HepG2 (cell line): Measurements from ENCODE around the gene ARID1A. TPM values are rescaled to one million over a fixed set of nuclear protein-coding genes. Genes with fewer than 3 reads are reported as not detected.

Experiments used
- AHR ChIP-seq: IDR thresholded peaks from 2 replicates; pipeline ENCODE4 v1.6.1; 2018; ENCODE audit warnings: missing genetic modification reagents, missing compliant biosample characterization
- FOXJ3 ChIP-seq: sonication (generic); formaldehyde crosslinking; IDR thresholded peaks from 2 replicates; pipeline ENCODE4 v1.4.0; 2020; ENCODE audit warnings: missing genetic modification reagents, mild to moderate bottlenecking, borderline replicate concordance
- KDM1A ChIP-seq: IDR thresholded peaks from 2 replicates; pipeline ENCODE4 v1.6.1; 2016; ENCODE audit warnings: missing compliant biosample characterization
- KMT2B ChIP-seq: IDR thresholded peaks from 2 replicates; pipeline ENCODE4 v1.6.1; 2016; ENCODE audit warnings: missing genetic modification reagents, missing compliant biosample characterization
- MIER2 ChIP-seq: IDR thresholded peaks from 2 replicates; pipeline ENCODE4 v1.6.1; 2016; ENCODE audit warnings: missing biosample characterization, missing genetic modification reagents
- MTERF4 ChIP-seq: sonication (generic); formaldehyde crosslinking; IDR thresholded peaks from 2 replicates; pipeline ENCODE4 v1.8.0; 2023; ENCODE audit warnings: mild to moderate bottlenecking, missing genetic modification reagents
- NBN ChIP-seq: fragments of 450-650 bp; conservative IDR thresholded peaks from 2 replicates; pipeline ENCODE4 v1.6.1; 2017
- NPAS2 ChIP-seq: sonication (generic); formaldehyde crosslinking; IDR thresholded peaks from 2 replicates; pipeline ENCODE4 v1.8.0; 2022; ENCODE audit warnings: mild to moderate bottlenecking, missing genetic modification reagents, borderline replicate concordance
- NR2F6 ChIP-seq, 2 experiments: IDR thresholded peaks; 2 replicates each; pipeline ENCODE4 v1.6.1; 2016; ENCODE audit warnings: antibody characterized with exemption in 1 of 2, mild to moderate bottlenecking in 1 of 2
- POGZ ChIP-seq: sonication (generic); formaldehyde crosslinking; IDR thresholded peaks from 2 replicates; pipeline ENCODE4 v1.4.0; 2020; ENCODE audit warnings: mild to moderate bottlenecking, missing genetic modification reagents
- SALL2 ChIP-seq: sonication (generic); formaldehyde crosslinking; IDR thresholded peaks from 2 replicates; pipeline ENCODE4 v1.8.1; 2023; ENCODE audit warnings: mild to moderate bottlenecking, missing genetic modification reagents, inconsistent platforms
- SMYD3 ChIP-seq: sonication (generic); formaldehyde crosslinking; IDR thresholded peaks from 2 replicates; pipeline ENCODE4 v1.8.1; 2023; ENCODE audit warnings: mild to moderate bottlenecking, missing genetic modification reagents
- SNAPC2 ChIP-seq: sonication (generic); formaldehyde crosslinking; IDR thresholded peaks from 2 replicates; pipeline ENCODE4 v1.8.1; 2022; ENCODE audit warnings: mild to moderate bottlenecking, missing genetic modification reagents
- TBX2 ChIP-seq: sonication (generic); formaldehyde crosslinking; IDR thresholded peaks from 2 replicates; pipeline ENCODE4 v1.5.0; 2020; ENCODE audit warnings: missing genetic modification reagents, mild to moderate bottlenecking, borderline replicate concordance
- TRIM24 ChIP-seq: sonication (generic); formaldehyde crosslinking; IDR thresholded peaks from 2 replicates; pipeline ENCODE4 v1.8.0; 2022; ENCODE audit warnings: mild to moderate bottlenecking, missing genetic modification reagents
- ZBTB49 ChIP-seq: sonication (generic); formaldehyde crosslinking; IDR thresholded peaks from 2 replicates; pipeline ENCODE4 v1.4.0; 2020; ENCODE audit warnings: missing genetic modification reagents, borderline replicate concordance
- ZC3H13 ChIP-seq: sonication (generic); formaldehyde crosslinking; IDR thresholded peaks from 2 replicates; pipeline ENCODE4 v1.8.1; 2023; ENCODE audit warnings: mild to moderate bottlenecking, missing genetic modification reagents, moderate library complexity
- ZFP62 ChIP-seq: sonication (generic); formaldehyde crosslinking; IDR thresholded peaks from 2 replicates; pipeline ENCODE4 v1.4.0; 2020; ENCODE audit warnings: missing genetic modification reagents
- ZNF121 ChIP-seq: sonication (generic); formaldehyde crosslinking; IDR thresholded peaks from 2 replicates; pipeline ENCODE4 v1.5.0; 2020; ENCODE audit warnings: mild to moderate bottlenecking, missing genetic modification reagents
- ZNF616 ChIP-seq: sonication (generic); formaldehyde crosslinking; IDR thresholded peaks from 2 replicates; pipeline ENCODE4 v1.5.0; 2020; ENCODE audit warnings: low read depth, mild to moderate bottlenecking, missing genetic modification reagents
- ZNF772 ChIP-seq: sonication (generic); formaldehyde crosslinking; IDR thresholded peaks from 2 replicates; pipeline ENCODE4 v1.5.0; 2020; ENCODE audit warnings: mild to moderate bottlenecking, missing genetic modification reagents
- ZSCAN30 ChIP-seq: sonication (generic); formaldehyde crosslinking; IDR thresholded peaks from 2 replicates; pipeline ENCODE4 v1.5.0; 2020; ENCODE audit warnings: mild to moderate bottlenecking, missing genetic modification reagents
- polyA plus RNA-seq, 8 experiments: library from polyadenylated mRNA; depleted of rRNA in 3 of 8; stranded (reverse) in 7 of 8; unstranded in 1 of 8; fragments of >200 nt; fragmentation: Illumina TruSeq in 4 of 8; extraction: Trizol in 4 of 8; gene quantifications; 2 replicates each; pipeline versions ENCODE4 v1.2.1 to v1.2.3, GENCODE V29; 2011 to 2016; ENCODE audit warnings: low read depth in 4 of 8, missing spikeins in 1 of 8, mixed read lengths in 1 of 8; ENCODE audit not compliant: insufficient read depth in 1 of 8
- total RNA-seq, 5 experiments: library from RNA; depleted of rRNA; stranded (reverse); fragments of >200 nt; fragmentation: Illumina TruSeq; extraction: Trizol; gene quantifications; 2 replicates each; pipeline ENCODE4 v1.2.3, GENCODE V29; 2016; ENCODE audit warnings: low read depth in 1 of 5
- TF ChIP-seq, protein P1 (sequence below), 2 experiments: sonication (generic) in 1 of 2; formaldehyde crosslinking in 1 of 2; IDR thresholded peaks; 2 replicates each; pipeline versions ENCODE4 v1.6.1 to v1.9.0; 2014 to 2022; ENCODE audit warnings: antibody characterized with exemption in 1 of 2, borderline replicate concordance in 1 of 2, inconsistent platforms in 1 of 2, low read depth in 1 of 2, missing genetic modification reagents in 1 of 2

The ARID1A gene
- total and polyA plus RNA-seq, 2 of the 13 experiments (the other 11 are each of a cell fraction or from before 2014, with no cell fraction given): 11.9 to 15.9 TPM

DNA sequence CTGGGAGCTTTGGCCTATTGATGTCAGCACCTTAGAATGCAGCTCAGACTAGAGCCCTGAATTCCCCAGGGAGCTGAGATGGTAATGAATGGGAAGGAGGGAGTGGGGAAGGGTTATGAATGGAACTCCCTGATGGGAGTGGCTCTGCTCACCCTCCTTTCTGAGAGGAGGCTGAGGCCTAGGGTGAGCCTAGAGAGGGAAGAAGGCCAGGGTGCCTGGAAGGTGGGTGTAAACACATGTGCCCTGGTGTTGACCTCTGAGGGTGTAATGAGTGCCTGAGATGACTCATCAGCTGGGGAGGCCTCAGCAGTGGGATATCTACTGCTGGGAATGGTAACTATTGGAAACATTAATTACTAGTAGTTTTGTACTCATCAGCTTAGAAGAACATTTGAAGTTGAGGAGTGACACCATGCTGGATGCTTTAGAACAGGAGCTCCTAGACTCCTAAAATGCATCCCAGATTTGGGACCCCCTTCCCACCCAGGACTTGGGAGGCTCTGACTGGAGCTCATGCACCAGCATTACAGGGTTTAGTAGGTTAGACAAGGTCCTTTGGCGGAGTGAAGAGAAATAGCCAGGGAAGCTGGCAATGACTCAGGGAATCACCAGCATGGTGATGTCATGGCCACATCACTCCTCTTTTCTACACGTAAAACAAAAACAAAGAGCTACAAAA lies 76.0 kb downstream of the ARID1A start (continued):
- TF ChIP-seq KMT2B (CRISPR knock-in tag): no peak
- TF ChIP-seq NR2F6 (IDR thresholded peaks at IDR 0.05): peak; percentile 78; the same call in 1 of the 2 replicates
- TF ChIP-seq NR2F6 (CRISPR knock-in tag; IDR thresholded peaks at IDR 0.05): peak; percentile 92
- no peak; the same call in 1 of the 2 replicates for TF ChIP-seq KDM1A (CRISPR knock-in tag)
- TF ChIP-seq TBX2: no peak
- no peak for TF ChIP-seq ZFP62 (CRISPR knock-in tag)
- no peak for TF ChIP-seq NBN
- TF ChIP-seq AHR (CRISPR knock-in tag): no peak
- TF ChIP-seq ZNF121 (CRISPR knock-in tag): no peak
- no peak for TF ChIP-seq MTERF4 (CRISPR knock-in tag)
- TF ChIP-seq ZBTB49 (CRISPR knock-in tag): no peak
- no peak for TF ChIP-seq TRIM24
- TF ChIP-seq ZSCAN30 (CRISPR knock-in tag): no peak
- no peak for TF ChIP-seq NPAS2 (CRISPR knock-in tag)
- TF ChIP-seq ZC3H13: no peak
- no peak for TF ChIP-seq SALL2 (CRISPR knock-in tag)
- no peak for TF ChIP-seq ZNF616 (CRISPR knock-in tag)
- TF ChIP-seq POGZ (CRISPR knock-in tag): no peak
- TF ChIP-seq MIER2 (CRISPR knock-in tag): no peak
- TF ChIP-seq, protein P1, sequence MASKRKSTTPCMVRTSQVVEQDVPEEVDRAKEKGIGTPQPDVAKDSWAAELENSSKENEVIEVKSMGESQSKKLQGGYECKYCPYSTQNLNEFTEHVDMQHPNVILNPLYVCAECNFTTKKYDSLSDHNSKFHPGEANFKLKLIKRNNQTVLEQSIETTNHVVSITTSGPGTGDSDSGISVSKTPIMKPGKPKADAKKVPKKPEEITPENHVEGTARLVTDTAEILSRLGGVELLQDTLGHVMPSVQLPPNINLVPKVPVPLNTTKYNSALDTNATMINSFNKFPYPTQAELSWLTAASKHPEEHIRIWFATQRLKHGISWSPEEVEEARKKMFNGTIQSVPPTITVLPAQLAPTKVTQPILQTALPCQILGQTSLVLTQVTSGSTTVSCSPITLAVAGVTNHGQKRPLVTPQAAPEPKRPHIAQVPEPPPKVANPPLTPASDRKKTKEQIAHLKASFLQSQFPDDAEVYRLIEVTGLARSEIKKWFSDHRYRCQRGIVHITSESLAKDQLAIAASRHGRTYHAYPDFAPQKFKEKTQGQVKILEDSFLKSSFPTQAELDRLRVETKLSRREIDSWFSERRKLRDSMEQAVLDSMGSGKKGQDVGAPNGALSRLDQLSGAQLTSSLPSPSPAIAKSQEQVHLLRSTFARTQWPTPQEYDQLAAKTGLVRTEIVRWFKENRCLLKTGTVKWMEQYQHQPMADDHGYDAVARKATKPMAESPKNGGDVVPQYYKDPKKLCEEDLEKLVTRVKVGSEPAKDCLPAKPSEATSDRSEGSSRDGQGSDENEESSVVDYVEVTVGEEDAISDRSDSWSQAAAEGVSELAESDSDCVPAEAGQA (IDR thresholded peaks at IDR 0.05; ENCODE audit: low read depth): no peak
- TF ChIP-seq, protein P1 (CRISPR knock-in tag; IDR thresholded peaks at IDR 0.05; ENCODE audit: borderline replicate concordance): no peak
- no peak for TF ChIP-seq FOXJ3 (CRISPR knock-in tag)
- TF ChIP-seq SMYD3 (CRISPR knock-in tag): no peak
- TF ChIP-seq ZNF772 (CRISPR knock-in tag): no peak
- no peak for TF ChIP-seq SNAPC2 (CRISPR knock-in tag)
